Lung (tissue), 12 donors: ENCODE measurements around the gene PRKAA1. TPM values are rescaled to one million over a fixed set of nuclear protein-coding genes. Genes with fewer than 3 reads are reported as not detected.

Experiments
- ATAC-seq: fragments of 200-7000 bp; cut with Tn5 transposase; one replicate; pipeline ENCODE4 v1.9.1; 2020; ENCODE audit warnings: moderate number of reproducible peaks; ENCODE audit not compliant: insufficient read depth, low FRiP score
- DNase-seq, 3 donors: peaks; one replicate each; pipeline ENCODE4 v3.0.0-alpha.2; 2013 to 2017
- H3K27ac ChIP-seq, 2 donors: one replicate each; pipeline ENCODE4 v1.5.1; 2013; ENCODE audit warnings: mild to moderate bottlenecking in 2 of 2, moderate library complexity in 2 of 2, control low read depth in 1 of 2, inconsistent platforms in 1 of 2, low read depth in 1 of 2, low read length in 1 of 2
- H3K27me3 ChIP-seq, 3 donors: one replicate each; pipeline ENCODE4 v1.5.1; 2013; ENCODE audit warnings: low read length in 2 of 3; ENCODE audit not compliant: control insufficient read depth in 3 of 3, insufficient read depth in 3 of 3
- H3K36me3 ChIP-seq, 4 donors: one replicate each; pipeline ENCODE4 v1.5.1; 2013; ENCODE audit warnings: low read length in 4 of 4, mild to moderate bottlenecking in 1 of 4, moderate library complexity in 1 of 4; ENCODE audit not compliant: control insufficient read depth in 4 of 4, insufficient read depth in 4 of 4
- H3K4me1 ChIP-seq, 5 donors: one replicate each; pipeline ENCODE4 v1.5.1; 2013; ENCODE audit warnings: low read length in 5 of 5, mild to moderate bottlenecking in 2 of 5, moderate library complexity in 1 of 5; ENCODE audit not compliant: control insufficient read depth in 5 of 5, insufficient read depth in 5 of 5
- H3K4me3 ChIP-seq: one replicate; pipeline ENCODE4 v1.5.1; 2013; ENCODE audit warnings: mild to moderate bottlenecking, control low read depth, moderate library complexity
- H3K9ac ChIP-seq, 2 donors: one replicate each; pipeline ENCODE4 v1.5.1; 2013; ENCODE audit warnings: low read length in 2 of 2, control low read depth in 1 of 2; ENCODE audit not compliant: insufficient read depth in 1 of 2
- H3K9me3 ChIP-seq, 4 donors: one replicate each; pipeline ENCODE4 v1.5.1; 2013; ENCODE audit warnings: low read length in 3 of 4, mild to moderate bottlenecking in 1 of 4, moderate library complexity in 1 of 4; ENCODE audit not compliant: control insufficient read depth in 4 of 4, insufficient read depth in 3 of 4
- CTCF ChIP-seq: IDR thresholded peaks from 2 replicates; pipeline ENCODE4 v1.5.1; 2012; ENCODE audit warnings: mild to moderate bottlenecking; ENCODE audit errors: control extremely low read depth, extremely low read depth
- WGBS, 2 donors: extraction: QIAGEN DNeasy Blood & Tissue Kit; methylation state at CpG; one replicate each; pipeline ENCODE4 v1.1.7; 2013; 5-methylcytosine and 5-hydroxymethylcytosine counted together
- polyA plus RNA-seq, 2 donors: library from polyadenylated mRNA; stranded (reverse); fragments of 200-250 nt; gene quantifications; one replicate each; pipeline ENCODE4 v1.2.1, GENCODE V29; 2013
- total RNA-seq, 2 donors: library from RNA; depleted of rRNA in 1 of 2; stranded (reverse); fragments of >200 nt in 1 of 2; gene quantifications; one replicate each; pipeline ENCODE4 v1.2.1, GENCODE V29; 2014 to 2021
- donor health status: control.
- donor health status: control.
- donor health status: Bipolar disorder and iron deficiency.
- donor health status: healthy.
- donor health status: DM: yes; HTN: yes; CAD: no.

The PRKAA1 gene
- total and polyA plus RNA-seq, 4 donors = 24.5 to 113 (median 56.6) TPM

- no peak for DNase-seq
- H3K27ac ChIP-seq = no peak overlapping the region
- no peak overlapping the region for H3K9ac ChIP-seq
- WGBS, 2 donors = 60 to 79% methylated on average over 2 of the region's 2 CpGs
- no peak for TF ChIP-seq CTCF
- no peak overlapping the region for H3K4me3 ChIP-seq
- no peaks in the 10 kb centered on the region for H3K27me3 ChIP-seq
- no peaks in the 10 kb centered on the region for H3K9me3 ChIP-seq
- no peak for ATAC-seq
- H3K36me3 ChIP-seq = no peaks in the 10 kb centered on the region
- no peaks in the 10 kb centered on the region for H3K4me1 ChIP-seq
Measured at GRCh38 chr5:40813698-40814281, 15.6 kb upstream of the PRKAA1 start.

GRCh38 chr5:40812125-40812524 is 14.0 kb upstream of the PRKAA1 start:
- no peak overlapping the region for H3K4me3 ChIP-seq
- no peak for TF ChIP-seq CTCF
- 38 to 44% methylated on average over 1 of the region's 1 CpG for WGBS, 2 donors

GRCh38 chr5:40801771-40802562 is 3.8 kb upstream of the PRKAA1 start:
- no peak overlapping the region for H3K4me3 ChIP-seq
- DNase-seq = no peak
- H3K9me3 ChIP-seq = peaks cover 0 to 2% (median 0%) of the 10 kb centered on the region in 4 donors
- no peak overlapping the region for H3K9ac ChIP-seq
- no peak overlapping the region for H3K27ac ChIP-seq
- TF ChIP-seq CTCF = no peak
- no peak for ATAC-seq
- H3K4me1 ChIP-seq = peaks cover 0 to 12% (median 0%) of the 10 kb centered on the region in 5 donors
- H3K27me3 ChIP-seq = no peaks in the 10 kb centered on the region
- WGBS, 2 donors = 79 to 82% methylated on average over 8 of the region's 8 CpGs
- no peaks in the 10 kb centered on the region for H3K36me3 ChIP-seq

More at GRCh38 chr5:40812125-40812524, 14.0 kb upstream of the PRKAA1 start:
- Histone ChIP-seq H3K9ac (no peak overlapping the region), H3K27ac (no peak overlapping the region), H3K4me1 (no peaks in the 10 kb centered on the region), H3K36me3 (no peaks in the 10 kb centered on the region), H3K27me3 (no peaks in the 10 kb centered on the region), H3K9me3 (no peaks in the 10 kb centered on the region)
- no peak for ATAC-seq
- DNase-seq = no peak
